GM18867 (cell line): Measurements from ENCODE around the gene OXLD1.
"Not testable (repeated sequence)": the region's sequence is repeated elsewhere in the genome, so short reads cannot be mapped to it uniquely, and the experiment has no call there.

ENCODE experiments used
- ATAC-seq: cut with Tn5 transposase; IDR thresholded peaks from one replicate; pipeline ENCODE4 v1.9.1; 2021; ENCODE audit warnings: mild to moderate bottlenecking, moderate library complexity; ENCODE audit not compliant: unreplicated experiment

Gene OXLD1

GRCh38 chr17:81683584-81684441 lies 17.4 kb upstream of the OXLD1 start, which contains the start of the genes ARL16 and HGS:
ARL16 (minus strand) TSS chr17:81683797; CDS start chr17:81683753, 44 bp downstream.
HGS (plus strand) TSS chr17:81684011; CDS start chr17:81684067, 56 bp downstream.
- ATAC-seq: peak; percentile 90

- ATAC-seq: peak; percentile 2
Observed at GRCh38 chr17:81683208-81683583, 16.8 kb upstream of the OXLD1 start.

GRCh38 chr17:81682565-81683207 lies 16.3 kb upstream of the OXLD1 start:
- ATAC-seq: no peak

GRCh38 chr17:81681672-81682071 lies 15.3 kb upstream of the OXLD1 start:
- ATAC-seq: no peak

GRCh38 chr17:81680150-81680549 lies 13.7 kb upstream of the OXLD1 start:
- no peak for ATAC-seq

GRCh38 chr17:81676906-81677305 lies 10.5 kb upstream of the OXLD1 start:
- no peak for ATAC-seq

GRCh38 chr17:81675515-81676221 lies 9.3 kb upstream of the OXLD1 start:
- ATAC-seq: not testable (repeated sequence)

GRCh38 chr17:81673561-81674258 lies 7.3 kb upstream of the OXLD1 start:
- no peak for ATAC-seq

- ATAC-seq: no peak
Observed at GRCh38 chr17:81672954-81673353, 6.5 kb upstream of the OXLD1 start.

- no peak for ATAC-seq
Observed at GRCh38 chr17:81672504-81672903, 6.1 kb upstream of the OXLD1 start.

GRCh38 chr17:81667754-81668153 lies 1.3 kb upstream of the OXLD1 start:
- ATAC-seq: no peak

- ATAC-seq: no peak
Observed at GRCh38 chr17:81666092-81666341, 388 bp downstream of the OXLD1 start.

- ATAC-seq: no peak
Observed at GRCh38 chr17:81665205-81666091, 957 bp downstream of the OXLD1 start.

- ATAC-seq: no peak
Observed at GRCh38 chr17:81664051-81664470, 2.3 kb downstream of the OXLD1 start.

- no peak for ATAC-seq
Observed at GRCh38 chr17:81662002-81662401, 4.4 kb downstream of the OXLD1 start.

- no peak for ATAC-seq
Observed at GRCh38 chr17:81660441-81660840, 6.0 kb downstream of the OXLD1 start.

- ATAC-seq: no peak
Observed at GRCh38 chr17:81659038-81659437, 7.4 kb downstream of the OXLD1 start.

- ATAC-seq: no peak
Observed at GRCh38 chr17:81656835-81657234, 9.6 kb downstream of the OXLD1 start.

- no peak for ATAC-seq
Observed at GRCh38 chr17:81656118-81656743, 10.2 kb downstream of the OXLD1 start, which contains the start of gene PDE6G. PDE6G (minus strand) TSS chr17:81656542; CDS start chr17:81653305, 3,237 bp downstream.
